HG03342 (cell line): ENCODE data around the gene UCHL3.
"Not testable (repeated sequence)": the region's sequence is repeated elsewhere in the genome, so short reads cannot be mapped to it uniquely, and the experiment has no call there.

ENCODE experiments used
- ATAC-seq: cut with Tn5 transposase; IDR thresholded peaks from one replicate; pipeline ENCODE4 v1.9.1; 2021; ENCODE audit warnings: mild to moderate bottlenecking, moderate library complexity; ENCODE audit not compliant: unreplicated experiment

UCHL3 gene

DNA sequence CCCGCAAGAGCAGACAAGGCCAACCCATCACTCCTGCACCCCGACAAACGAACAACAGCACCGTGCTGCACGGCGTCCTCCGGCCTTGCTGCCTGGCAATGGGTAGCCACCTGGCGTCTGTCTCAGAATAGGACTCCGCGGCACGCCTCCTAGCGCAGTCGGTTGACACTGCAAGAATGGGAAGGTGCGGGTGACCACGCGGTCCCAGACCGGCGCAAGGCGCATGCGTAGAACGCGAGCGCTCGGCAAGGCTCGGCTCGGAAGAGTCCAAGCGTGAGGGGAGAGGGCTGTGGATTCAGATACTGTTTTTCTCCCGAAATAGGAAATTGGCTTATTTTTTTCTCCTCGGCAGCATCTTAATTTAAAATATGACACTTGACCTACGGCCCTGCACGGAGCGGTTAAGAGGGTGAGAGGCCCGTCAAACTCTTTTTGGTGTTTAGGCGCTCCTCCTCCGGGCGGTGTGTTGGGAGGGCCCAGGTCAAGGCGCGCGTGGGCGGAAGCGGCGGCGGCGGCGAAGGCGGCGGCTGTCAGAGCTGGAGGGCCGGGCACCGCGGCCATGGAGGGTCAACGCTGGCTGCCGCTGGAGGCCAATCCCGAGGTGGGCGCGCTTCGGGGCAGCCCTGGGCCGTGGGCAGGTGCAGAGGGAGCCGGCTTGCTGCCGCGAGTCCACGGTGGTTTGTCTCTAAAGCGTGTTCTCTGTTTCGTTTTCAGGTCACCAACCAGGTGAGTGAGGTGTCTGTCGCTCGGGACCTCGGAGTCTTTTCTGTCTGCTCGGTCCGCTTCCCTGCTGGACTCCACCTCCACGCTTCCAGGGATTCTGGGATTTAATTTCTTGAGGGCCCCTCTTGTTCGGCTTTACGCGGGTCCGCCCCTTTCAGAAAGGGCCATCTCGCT, at the start of gene UCHL3:
UCHL3 (plus strand) TSS at position 530 of the 897 bp plus-strand sequence; CDS start at position 560, 30 bp downstream.
- ATAC-seq: peak; percentile 96

GRCh38 chr13:75505327-75505726, 44.3 kb upstream of the UCHL3 start:
- no peak for ATAC-seq

DNA sequence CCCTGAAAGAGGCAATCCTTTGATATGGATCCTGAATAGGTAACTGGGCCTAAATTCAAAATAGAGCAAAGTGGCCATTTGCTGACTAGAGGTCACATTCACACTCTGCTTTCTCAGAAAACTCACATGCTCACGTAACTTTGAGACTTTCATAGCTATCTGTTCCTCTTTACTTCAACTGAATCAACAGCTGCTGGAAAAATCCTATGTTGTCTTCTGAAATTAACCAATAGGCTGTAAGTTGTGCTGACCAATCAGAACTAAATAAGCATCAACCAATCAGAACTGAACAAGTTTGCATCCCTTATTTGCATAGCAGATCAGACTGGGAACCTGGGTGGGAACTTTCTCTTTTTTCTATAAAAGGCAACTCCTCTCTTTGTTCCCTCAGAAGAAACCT, 43.6 kb upstream of the UCHL3 start:
- ATAC-seq: no peak

DNA sequence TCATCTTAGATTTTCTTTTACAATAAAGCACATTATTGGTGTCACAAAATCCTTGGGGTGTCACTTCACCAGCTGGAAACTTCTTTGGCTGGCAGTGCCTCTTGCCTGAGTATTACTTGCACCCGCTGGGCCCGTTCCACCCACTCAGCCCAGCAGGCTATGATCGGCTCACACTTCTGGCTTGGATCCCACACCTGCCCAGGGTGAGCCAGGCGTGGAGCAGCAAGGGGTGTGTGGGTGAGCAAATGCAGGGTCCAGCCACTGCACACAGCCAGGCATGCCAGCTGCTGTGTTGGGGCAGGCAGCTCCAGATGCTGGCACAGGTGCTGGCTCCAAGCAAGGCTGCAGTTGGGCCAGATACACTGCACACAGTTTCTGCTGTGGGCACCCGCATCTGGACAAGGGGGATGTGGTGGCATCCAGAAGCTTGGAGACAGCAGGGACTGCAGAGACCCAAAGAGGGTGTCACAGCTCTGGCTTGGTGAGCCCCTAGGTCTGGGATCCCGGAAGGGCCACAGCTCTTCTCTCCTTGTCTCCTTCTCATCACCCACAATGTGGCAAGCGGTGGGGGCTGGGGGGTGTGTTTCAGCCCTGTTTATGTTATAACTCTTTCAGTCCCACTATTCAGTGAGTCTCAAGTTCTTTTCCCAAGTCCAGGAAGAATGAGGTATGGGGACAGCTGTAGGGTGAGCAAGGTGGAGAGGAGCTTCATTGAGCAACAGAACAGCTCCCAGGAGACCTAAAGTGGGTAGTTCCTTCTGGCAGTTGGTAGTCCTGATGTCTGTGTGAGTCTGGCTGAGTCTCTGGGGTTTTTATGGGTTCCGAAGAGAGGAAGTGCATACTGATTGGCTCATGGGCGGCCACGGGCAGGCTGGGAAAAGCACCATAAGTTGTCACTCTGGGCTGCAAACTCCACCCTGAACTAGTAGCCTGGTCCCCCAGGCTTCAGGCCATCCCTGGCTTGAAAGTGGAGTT, 42.3 kb upstream of the UCHL3 start:
- no peak for ATAC-seq

GRCh38 chr13:75508002-75508548, 41.5 kb upstream of the UCHL3 start:
- no peak for ATAC-seq

DNA sequence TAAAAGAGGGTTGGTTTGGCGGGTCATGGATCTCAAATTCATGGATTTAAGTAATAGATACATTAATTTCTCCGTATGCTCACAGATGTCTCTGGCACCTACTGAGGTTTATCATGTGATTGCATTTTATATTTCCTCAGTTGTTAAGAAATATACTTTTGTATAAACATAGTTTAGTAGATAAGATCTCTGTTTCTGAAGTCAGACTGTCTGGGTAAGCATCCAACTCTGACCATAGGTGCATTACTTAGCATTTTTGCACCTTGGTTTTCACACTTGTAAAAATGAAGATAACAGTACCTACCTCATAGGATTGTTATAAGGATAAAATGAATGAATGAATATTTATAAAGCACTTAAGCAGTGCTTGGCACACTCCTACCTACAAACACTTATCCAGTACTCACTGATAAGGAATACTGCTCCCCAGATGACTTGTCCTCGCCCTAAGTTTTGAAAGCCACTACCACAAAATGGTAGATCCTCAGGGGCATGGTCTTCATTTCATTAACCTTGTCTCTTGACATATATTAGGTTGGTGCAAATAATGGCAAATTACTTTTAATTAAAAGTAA, 38.5 kb upstream of the UCHL3 start:
- no peak for ATAC-seq

DNA sequence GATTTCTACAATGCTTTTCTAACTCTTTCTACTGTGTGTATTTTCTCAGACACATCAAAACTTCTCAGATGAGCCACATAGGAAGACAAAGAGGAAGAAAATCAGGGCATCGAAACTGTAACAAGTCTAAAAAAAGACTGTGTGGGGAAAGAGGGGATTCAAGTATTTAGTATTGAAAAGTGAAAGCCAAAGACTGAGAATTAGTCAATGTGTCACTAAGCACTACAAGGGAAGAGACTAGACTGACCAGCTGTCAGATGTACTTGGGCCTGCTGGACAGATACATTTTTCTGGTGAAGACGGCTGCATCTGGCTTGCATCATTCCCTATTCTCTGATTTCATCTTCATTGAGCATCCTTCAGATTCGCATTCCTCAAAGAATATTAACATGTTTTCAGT, 37.3 kb upstream of the UCHL3 start:
- ATAC-seq: peak; percentile 88

DNA sequence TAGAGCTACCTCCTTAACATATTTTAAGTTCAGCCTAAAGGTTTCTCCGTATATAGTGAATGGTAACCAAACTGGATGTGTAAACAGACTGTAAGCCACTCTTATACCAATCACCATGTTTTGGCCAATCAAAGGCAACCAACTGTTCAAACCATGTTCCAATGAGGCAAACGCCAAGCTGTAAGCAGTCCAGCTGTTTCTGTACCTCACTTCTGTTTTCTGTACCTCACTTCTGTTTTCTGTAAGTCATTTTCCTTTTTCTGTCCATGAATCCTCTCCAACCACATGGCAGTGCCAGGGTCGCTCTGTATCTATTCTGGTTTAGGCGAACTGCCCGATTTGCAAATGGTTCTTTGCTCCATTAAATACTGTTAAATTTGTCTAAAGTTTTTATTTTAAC, 36.3 kb upstream of the UCHL3 start:
- no peak for ATAC-seq

DNA sequence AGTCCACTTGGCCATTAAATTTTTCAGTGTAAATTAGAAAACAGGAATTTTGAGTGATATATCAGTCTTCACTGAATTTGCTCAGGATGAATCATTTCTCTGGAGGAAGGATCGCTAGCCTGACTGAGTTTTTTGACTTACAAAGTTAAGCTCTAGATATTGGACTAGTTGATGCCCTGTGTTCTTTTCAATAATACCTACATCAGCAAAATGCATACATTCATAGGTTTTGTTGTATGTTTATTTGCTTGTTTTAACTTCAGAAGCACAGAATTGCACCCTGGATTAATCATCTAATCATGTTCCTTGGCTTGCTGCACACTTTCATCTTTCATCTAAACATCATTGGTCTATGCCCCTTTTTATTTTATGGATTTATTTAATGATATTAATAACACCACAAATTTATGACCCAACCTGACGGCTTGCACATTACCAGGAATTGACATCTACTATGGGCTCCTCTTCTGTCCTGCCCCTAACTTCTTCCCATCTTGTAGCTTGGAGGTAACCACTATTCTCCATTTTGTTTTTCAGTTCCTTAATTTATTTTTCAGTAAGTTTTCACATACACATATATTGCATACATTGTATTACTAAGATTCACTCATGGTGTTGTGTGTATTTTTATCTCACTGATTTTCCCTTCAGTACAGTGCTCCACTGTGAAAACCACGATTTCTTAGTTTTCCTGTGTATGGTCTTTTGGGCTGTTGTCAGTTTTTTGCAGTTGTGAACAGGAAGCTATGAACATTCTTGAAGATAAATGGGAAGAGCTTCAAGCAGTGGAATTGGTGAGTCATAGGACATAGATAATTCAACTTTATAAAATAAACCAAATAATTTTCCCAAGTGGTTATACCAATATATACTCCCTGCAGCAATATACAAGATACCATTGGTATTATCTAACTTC, 35.3 kb upstream of the UCHL3 start:
- no peak for ATAC-seq

DNA sequence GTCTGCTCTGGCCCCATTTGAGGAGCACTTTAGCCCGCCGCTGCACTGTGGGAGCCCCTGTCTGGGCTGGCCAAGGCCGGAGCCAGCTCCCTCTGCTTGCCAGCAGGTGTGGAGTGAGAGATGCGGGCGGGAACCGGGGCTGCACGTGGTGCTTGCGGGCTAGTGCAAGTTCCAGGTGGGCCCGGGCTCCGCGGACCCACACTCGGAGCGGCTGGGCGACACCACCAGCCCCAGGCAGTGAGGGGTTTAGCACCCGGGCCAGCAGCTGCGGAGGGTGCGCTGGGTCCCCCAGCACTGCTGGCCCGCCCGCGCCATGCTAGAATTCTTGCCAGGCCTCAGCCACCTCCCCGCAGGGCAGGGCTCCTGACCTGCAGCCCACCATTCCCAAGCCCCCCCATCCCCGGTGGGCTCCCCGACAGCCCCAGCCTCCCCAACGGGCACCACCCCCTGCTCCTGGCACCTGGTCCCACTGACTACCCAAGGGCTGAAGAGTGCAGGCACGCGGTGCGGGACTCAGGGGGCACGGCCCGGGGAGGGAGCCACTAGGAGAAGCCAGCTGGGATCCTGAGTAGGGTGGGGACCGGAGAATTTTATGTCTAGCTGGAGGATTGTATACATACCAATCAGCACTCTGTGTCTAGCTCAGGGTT, 31.0 kb upstream of the UCHL3 start:
- ATAC-seq: no peak

- no peak for ATAC-seq
Measured at GRCh38 chr13:75521956-75522355, 27.6 kb upstream of the UCHL3 start.

DNA sequence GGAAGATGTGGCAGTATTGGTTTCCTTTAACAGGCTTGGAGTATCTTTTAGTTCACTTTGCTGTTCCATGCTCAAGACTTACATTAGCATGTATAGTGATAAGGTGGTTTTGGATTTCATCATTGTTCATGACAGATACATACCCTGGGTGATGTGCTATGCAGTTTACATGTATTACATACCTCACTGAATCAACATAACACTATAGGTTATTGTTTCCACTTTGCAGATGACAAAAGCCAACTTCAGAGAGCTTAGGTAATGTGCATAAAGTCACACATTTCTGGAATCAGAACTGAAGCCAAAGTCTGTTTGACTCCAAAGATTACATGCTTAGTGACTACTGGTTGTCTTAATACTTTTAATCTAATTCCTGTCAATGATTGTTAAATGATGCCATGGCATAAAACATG, 19.0 kb upstream of the UCHL3 start:
- peak; percentile 47 for ATAC-seq

- ATAC-seq: no peak
Measured at GRCh38 chr13:75533861-75534260, 15.7 kb upstream of the UCHL3 start.

- ATAC-seq: peak; percentile 97
Measured at GRCh38 chr13:75537401-75538365, 11.9 kb upstream of the UCHL3 start, which contains the start of gene COMMD6. Gene COMMD6, minus strand, starts transcription at chr13:75537841. Its CDS starts 36 bp downstream, at chr13:75537805.

DNA sequence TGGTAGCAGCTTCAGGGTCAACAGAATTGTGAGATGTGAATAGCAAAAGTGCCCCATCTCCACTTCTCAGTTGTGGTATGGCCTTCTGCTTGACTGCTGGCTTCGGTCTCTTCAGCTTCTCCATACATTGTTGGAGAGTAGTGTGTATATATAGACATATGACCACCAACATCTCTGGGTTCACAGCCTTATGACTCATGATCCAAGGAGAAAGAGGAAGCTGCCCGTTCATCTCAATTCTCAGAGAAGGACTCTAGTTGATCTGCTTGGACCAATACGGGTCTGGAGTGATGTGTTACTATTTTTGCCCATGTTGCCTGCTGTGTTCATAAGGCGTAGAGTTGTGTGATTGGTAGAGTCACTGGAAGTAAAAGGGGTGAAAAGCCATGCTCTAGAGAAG, 8.3 kb upstream of the UCHL3 start:
- peak; percentile 29 for ATAC-seq

DNA sequence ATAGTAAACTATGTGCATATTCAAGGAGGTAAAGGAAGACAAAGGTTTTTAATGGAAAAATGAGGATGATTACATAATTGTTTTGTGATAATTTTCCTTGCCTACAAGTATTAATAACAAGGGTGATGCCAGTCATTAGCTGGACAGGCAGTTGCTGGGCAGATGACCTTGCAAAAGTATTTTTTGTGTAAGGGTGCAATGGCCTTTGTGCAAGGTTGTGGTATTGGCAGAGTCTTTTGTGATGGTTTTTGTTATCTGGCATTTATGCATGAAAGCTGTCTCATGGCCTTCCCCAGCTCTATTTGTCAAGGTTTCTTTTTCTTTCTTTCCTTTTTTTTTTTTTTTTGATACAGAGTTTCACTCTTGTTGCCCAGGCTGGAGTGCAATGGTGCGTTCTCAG, 7.6 kb upstream of the UCHL3 start:
- no peak for ATAC-seq

DNA sequence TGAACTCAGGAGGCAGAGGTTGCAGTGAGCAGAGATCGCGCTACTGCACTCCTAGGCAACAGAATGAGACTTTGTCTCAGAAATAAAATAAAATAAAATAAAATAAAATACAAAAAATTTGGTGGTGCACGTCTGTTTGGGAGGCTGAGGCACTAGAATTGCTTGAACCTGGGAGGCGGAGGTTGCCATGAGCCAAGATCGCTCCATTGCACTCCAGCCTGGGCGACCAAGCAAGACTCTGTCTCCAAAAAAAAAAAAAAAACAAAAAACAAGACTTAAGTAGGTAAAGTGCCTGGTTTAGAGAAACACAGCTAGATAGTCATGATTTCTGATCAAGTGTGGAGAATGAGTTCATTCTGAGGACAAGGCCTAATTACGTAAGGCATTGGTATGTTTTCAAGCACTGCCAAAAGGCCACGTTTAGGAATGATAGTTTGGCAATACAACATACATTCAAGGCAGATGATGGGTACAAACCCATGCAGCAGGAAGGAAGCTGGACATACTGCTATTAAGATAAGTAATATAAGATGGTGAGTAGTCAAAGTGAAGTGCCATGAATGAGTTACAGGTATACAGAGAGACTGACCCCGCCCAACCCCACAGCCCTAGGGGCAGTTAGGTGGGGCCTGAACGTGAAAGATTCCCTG, 4.8 kb upstream of the UCHL3 start:
- ATAC-seq: no peak

- not testable (repeated sequence) for ATAC-seq
Measured at GRCh38 chr13:75545386-75545785, 4.2 kb upstream of the UCHL3 start.
